Trophoblast cell (in vitro differentiated cells and primary cell): ENCODE results near the gene TJP3.

ENCODE experiments used
- DNase-seq, 2 donors: peaks; one replicate each; pipeline ENCODE4 v3.0.0-alpha.2; 2016
- H2AFZ ChIP-seq: 2 replicates; pipeline ENCODE4 v1.6.1; 2013; ENCODE audit warnings: low read length, moderate library complexity, mild to moderate bottlenecking; ENCODE audit not compliant: insufficient read depth, poor library complexity
- H2AK5ac ChIP-seq: 2 replicates; pipeline ENCODE4 v1.6.1; 2013; ENCODE audit warnings: mild to moderate bottlenecking, low read length
- H2BK120ac ChIP-seq: 2 replicates; pipeline ENCODE4 v1.6.1; 2013; ENCODE audit warnings: low read length, mild to moderate bottlenecking, moderate library complexity; ENCODE audit not compliant: insufficient read depth, poor library complexity
- H2BK12ac ChIP-seq: 2 replicates; pipeline ENCODE4 v1.6.1; 2013; ENCODE audit warnings: mild to moderate bottlenecking, low read length, moderate library complexity
- H2BK5ac ChIP-seq: 2 replicates; pipeline ENCODE4 v1.6.1; 2013; ENCODE audit warnings: low read length, low read depth, moderate library complexity, mild to moderate bottlenecking; ENCODE audit not compliant: poor library complexity
- H3K14ac ChIP-seq: 2 replicates; pipeline ENCODE4 v1.6.1; 2013; ENCODE audit warnings: mild to moderate bottlenecking, low read length
- H3K18ac ChIP-seq: 2 replicates; pipeline ENCODE4 v1.6.1; 2013; ENCODE audit warnings: mild to moderate bottlenecking, low read length
- H3K23ac ChIP-seq: 2 replicates; pipeline ENCODE4 v1.6.1; 2013; ENCODE audit warnings: low read length
- H3K27ac ChIP-seq: 2 replicates; pipeline ENCODE4 v1.5.1; 2013; ENCODE audit warnings: low read depth, mild to moderate bottlenecking, inconsistent platforms, low read length, moderate library complexity
- H3K27me3 ChIP-seq: 2 replicates; pipeline ENCODE4 v1.6.1; 2013; ENCODE audit warnings: inconsistent platforms, mild to moderate bottlenecking, low read length, moderate library complexity; ENCODE audit not compliant: insufficient read depth
- H3K36me3 ChIP-seq, 2 experiments: 1 replicate in 1 of 2; 2 replicates in 1 of 2; pipeline ENCODE4 v1.6.1; 2013; ENCODE audit warnings: low read length in 2 of 2, mild to moderate bottlenecking in 2 of 2, moderate library complexity in 1 of 2; ENCODE audit not compliant: insufficient read depth in 2 of 2, control insufficient read depth in 1 of 2
- H3K4ac ChIP-seq: 2 replicates; pipeline ENCODE4 v1.6.1; 2013; ENCODE audit warnings: low read depth, mild to moderate bottlenecking, low read length, moderate library complexity
- H3K4me1 ChIP-seq, 2 experiments: 1 replicate in 1 of 2; 2 replicates in 1 of 2; pipeline ENCODE4 v1.6.1; 2013; ENCODE audit warnings: low read length in 2 of 2, mild to moderate bottlenecking in 2 of 2, moderate library complexity in 1 of 2; ENCODE audit not compliant: insufficient read depth in 2 of 2, control insufficient read depth in 1 of 2
- H3K4me2 ChIP-seq: 2 replicates; pipeline ENCODE4 v1.6.1; 2013; ENCODE audit warnings: inconsistent platforms, mild to moderate bottlenecking, low read length, moderate library complexity
- H3K4me3 ChIP-seq: 2 replicates; pipeline ENCODE4 v1.5.1; 2013; ENCODE audit warnings: mild to moderate bottlenecking, low read depth, low read length, inconsistent platforms
- H3K79me1 ChIP-seq: one replicate; pipeline ENCODE4 v1.6.1; 2013; ENCODE audit warnings: low read length
- H3K79me2 ChIP-seq: 2 replicates; pipeline ENCODE4 v1.6.1; 2013; ENCODE audit warnings: low read length, mild to moderate bottlenecking; ENCODE audit not compliant: control insufficient read depth, insufficient read depth, poor library complexity
- H3K9ac ChIP-seq: 2 replicates; pipeline ENCODE4 v1.6.1; 2013; ENCODE audit warnings: mild to moderate bottlenecking, low read length
- H3K9me3 ChIP-seq: 2 replicates; pipeline ENCODE4 v1.6.1; 2013; ENCODE audit warnings: low read depth, mild to moderate bottlenecking, control low read depth, inconsistent platforms, low read length; ENCODE audit not compliant: insufficient read depth
- H4K12ac ChIP-seq: 2 replicates; pipeline ENCODE4 v1.6.1; 2013; ENCODE audit warnings: low read depth, mild to moderate bottlenecking, low read length, moderate library complexity
- H4K8ac ChIP-seq: 2 replicates; pipeline ENCODE4 v1.6.1; 2013; ENCODE audit warnings: low read depth, mild to moderate bottlenecking, low read length, moderate library complexity
- H4K91ac ChIP-seq: one replicate; pipeline ENCODE4 v1.6.1; 2013; ENCODE audit warnings: low read depth, mild to moderate bottlenecking, low read length, moderate library complexity
- WGBS: extraction: QIAGEN DNeasy Blood & Tissue Kit; methylation state at CpG from one replicate; pipeline ENCODE4 v1.1.7; 2013; ENCODE audit warnings: missing lambda C conversion rate; ENCODE audit not compliant: insufficient read length, insufficient coverage; ENCODE audit errors: extremely low coverage; 5-methylcytosine and 5-hydroxymethylcytosine counted together

The TJP3 gene

GRCh38 chr19:3748965-3749364 is 40.8 kb downstream of the TJP3 start:
- no peak overlapping the region for H4K8ac ChIP-seq
- no peaks in the 10 kb centered on the region for H3K4me1 ChIP-seq
- H2BK120ac ChIP-seq: no peak overlapping the region
- H3K4ac ChIP-seq: no peak overlapping the region
- H2BK5ac ChIP-seq: no peak overlapping the region
- H3K27ac ChIP-seq: no peak overlapping the region
- no peaks in the 10 kb centered on the region for H3K9me3 ChIP-seq
- H3K79me2 ChIP-seq: no peaks in the 10 kb centered on the region
- no peak overlapping the region for H2AK5ac ChIP-seq
- H3K27me3 ChIP-seq: no peaks in the 10 kb centered on the region
- H3K79me1 ChIP-seq: no peaks in the 10 kb centered on the region
- no peak for DNase-seq
- no peak overlapping the region for H3K4me2 ChIP-seq
- H4K12ac ChIP-seq: no peak overlapping the region
- peaks cover 46 to 48% of the 10 kb centered on the region in 2 experiments for H3K36me3 ChIP-seq
- H3K4me3 ChIP-seq: no peak overlapping the region
- H3K14ac ChIP-seq: no peak overlapping the region
- H4K91ac ChIP-seq: no peak overlapping the region
- no peak overlapping the region for H3K9ac ChIP-seq
- H3K23ac ChIP-seq: no peak overlapping the region
- no peak overlapping the region for H3K18ac ChIP-seq
- WGBS: no CpG with 5 or more reads among the region's 8 CpGs
- H2BK12ac ChIP-seq: no peak overlapping the region
- H2AFZ ChIP-seq: no peak overlapping the region

GRCh38 chr19:3750211-3750610 is 42.0 kb downstream of the TJP3 start:
- no peak overlapping the region for H3K4ac ChIP-seq
- no peak overlapping the region for H4K8ac ChIP-seq
- H3K79me2 ChIP-seq: no peaks in the 10 kb centered on the region
- H3K23ac ChIP-seq: no peak overlapping the region
- H2BK5ac ChIP-seq: no peak overlapping the region
- no peak overlapping the region for H4K12ac ChIP-seq
- no peak overlapping the region for H3K18ac ChIP-seq
- DNase-seq: no peak
- no peak overlapping the region for H4K91ac ChIP-seq
- no peak overlapping the region for H2AK5ac ChIP-seq
- no peaks in the 10 kb centered on the region for H3K9me3 ChIP-seq
- no peaks in the 10 kb centered on the region for H3K79me1 ChIP-seq
- H3K4me1 ChIP-seq: no peaks in the 10 kb centered on the region
- no peak overlapping the region for H3K4me2 ChIP-seq
- H2AFZ ChIP-seq: no peak overlapping the region
- H2BK120ac ChIP-seq: no peak overlapping the region
- no peak overlapping the region for H3K14ac ChIP-seq
- no peak overlapping the region for H2BK12ac ChIP-seq
- H3K4me3 ChIP-seq: no peak overlapping the region
- no peak overlapping the region for H3K9ac ChIP-seq
- no CpG with 5 or more reads among the region's 2 CpGs for WGBS
- peaks cover 50 to 53% of the 10 kb centered on the region in 2 experiments for H3K36me3 ChIP-seq
- H3K27me3 ChIP-seq: no peaks in the 10 kb centered on the region
- H3K27ac ChIP-seq: no peak overlapping the region

- Histone ChIP-seq H2AK5ac (no peak overlapping the region), H3K4me3 (no peak overlapping the region)
Measured at GRCh38 chr19:3751236-3751635, 43.1 kb downstream of the TJP3 start.

GRCh38 chr19:3752492-3752891 is 44.3 kb downstream of the TJP3 start:
- Histone ChIP-seq H3K14ac (no peak overlapping the region), H3K23ac (no peak overlapping the region), H3K4me1 (no peaks in the 10 kb centered on the region), H3K79me2 (no peaks in the 10 kb centered on the region), H3K4me2 (no peak overlapping the region), H3K79me1 (no peaks in the 10 kb centered on the region), H4K12ac (no peak overlapping the region), H4K91ac (no peak overlapping the region), H3K27ac (no peak overlapping the region), H3K4me3 (no peak overlapping the region), H2AFZ (no peak overlapping the region), H2AK5ac (no peak overlapping the region), H3K18ac (no peak overlapping the region), H3K9ac (no peak overlapping the region), H3K36me3 (peaks cover 51 to 52% of the 10 kb centered on the region in 2 experiments), H3K4ac (no peak overlapping the region), H3K27me3 (no peaks in the 10 kb centered on the region), H2BK5ac (no peak overlapping the region), H4K8ac (no peak overlapping the region), H2BK12ac (no peak overlapping the region), H3K9me3 (no peaks in the 10 kb centered on the region), H2BK120ac (no peak overlapping the region)
- WGBS: no CpG with 5 or more reads among the region's 25 CpGs
- no peak for DNase-seq

More at GRCh38 chr19:3751236-3751635, 43.1 kb downstream of the TJP3 start:
- Histone ChIP-seq H3K9ac (no peak overlapping the region), H3K9me3 (no peaks in the 10 kb centered on the region), H4K12ac (no peak overlapping the region), H2AFZ (no peak overlapping the region), H3K14ac (no peak overlapping the region), H4K91ac (no peak overlapping the region), H3K27ac (no peak overlapping the region), H4K8ac (no peak overlapping the region), H3K23ac (no peak overlapping the region), H3K36me3 (peaks cover 49 to 51% of the 10 kb centered on the region in 2 experiments), H3K79me1 (no peaks in the 10 kb centered on the region), H2BK12ac (no peak overlapping the region), H3K27me3 (no peaks in the 10 kb centered on the region), H2BK5ac (no peak overlapping the region), H3K79me2 (no peaks in the 10 kb centered on the region), H3K4me2 (no peak overlapping the region), H3K4me1 (no peaks in the 10 kb centered on the region), H2BK120ac (no peak overlapping the region), H3K18ac (no peak overlapping the region), H3K4ac (no peak overlapping the region)
- WGBS: no CpG with 5 or more reads among the region's 30 CpGs
- DNase-seq: no peak
